Smooth muscle cell (in vitro differentiated cells): ENCODE measurements around the gene OVCH2. TPM values are rescaled to one million over a fixed set of nuclear protein-coding genes. Genes with fewer than 3 reads are reported as not detected.
A peak's percentile ranks its signal among the peaks of the same experiment; 100 is the strongest.

Experiments used
- DNase-seq: peaks from one replicate; lab custom pipeline; 2025; ENCODE audit not compliant: unreplicated experiment; lab: John Stamatoyannopoulos, UW
- H2AFZ ChIP-seq: fragments of 200-600 bp; sonication (generic); 2 replicates; pipeline ENCODE4 v1.6.0; 2016; ENCODE audit warnings: antibody characterized with exemption, low read depth, mild to moderate bottlenecking
- H3F3A ChIP-seq: fragments of 200-600 bp; sonication (generic); 2 replicates; pipeline ENCODE4 v1.6.0; 2017; ENCODE audit warnings: antibody characterized with exemption, low read depth
- H3K27ac ChIP-seq: fragments of 200-600 bp; sonication (generic); 2 replicates; pipeline ENCODE4 v1.5.1; 2016; ENCODE audit warnings: low read depth, mild to moderate bottlenecking
- H3K27me3 ChIP-seq: fragments of 200-600 bp; sonication (generic); 2 replicates; pipeline ENCODE4 v1.6.1; 2016; ENCODE audit warnings: low read depth, mild to moderate bottlenecking
- H3K36me3 ChIP-seq: fragments of 200-600 bp; sonication (generic); 2 replicates; pipeline ENCODE4 v1.5.1; 2016; ENCODE audit warnings: low read depth
- H3K4me1 ChIP-seq: fragments of 200-600 bp; sonication (generic); 2 replicates; pipeline ENCODE4 v1.5.1; 2016; ENCODE audit warnings: low read depth
- H3K4me2 ChIP-seq: fragments of 200-600 bp; sonication (generic); 2 replicates; pipeline ENCODE4 v1.6.0; 2016; ENCODE audit warnings: mild to moderate bottlenecking
- H3K4me3 ChIP-seq: fragments of 200-600 bp; sonication (generic); 2 replicates; pipeline ENCODE4 v1.5.1; 2016; ENCODE audit warnings: mild to moderate bottlenecking
- H3K79me2 ChIP-seq: fragments of 200-600 bp; sonication (generic); 2 replicates; pipeline ENCODE4 v1.6.0; 2016; ENCODE audit warnings: low read depth, mild to moderate bottlenecking
- H3K9ac ChIP-seq: fragments of 200-600 bp; sonication (generic); 2 replicates; pipeline ENCODE4 v1.6.0; 2016; ENCODE audit warnings: low read depth
- H3K9me3 ChIP-seq: fragments of 200-600 bp; sonication (generic); replicated peaks from 2 replicates; pipeline ENCODE4 v1.5.1; 2016; ENCODE audit warnings: low read depth
- H4K20me1 ChIP-seq: fragments of 200-600 bp; sonication (generic); 2 replicates; pipeline ENCODE4 v1.6.0; 2016; ENCODE audit warnings: low read depth
- WGBS: methylation state at CpG from one replicate; pipeline ENCODE4 v1.1.7; 2016; ENCODE audit warnings: low lambda C conversion rate; 5-methylcytosine and 5-hydroxymethylcytosine counted together
- polyA plus RNA-seq: library from polyadenylated mRNA; unstranded; fragments of >200 nt; fragmentation: Nextera tagmentation; extraction: Ambion mirVana; gene quantifications from 2 replicates; pipeline ENCODE4 v1.2.1, GENCODE V29; 2016
- total RNA-seq: library from RNA; depleted of rRNA; stranded (reverse); fragments of >200 nt; gene quantifications from 2 replicates; pipeline ENCODE4 v1.2.3, GENCODE V29; 2014
- TF ChIP-seq, protein P1 (sequence below): fragments of 200-600 bp; sonication (generic); IDR thresholded peaks from 2 replicates; pipeline ENCODE4 v1.5.1; 2017; ENCODE audit warnings: borderline replicate concordance, mild to moderate bottlenecking, antibody characterized with exemption; ENCODE audit not compliant: insufficient read depth, poor library complexity, severe bottlenecking

OVCH2 gene
- total and polyA plus RNA-seq, 2 experiments from 2014 or later, result 0.13 to 0.26 TPM

DNA sequence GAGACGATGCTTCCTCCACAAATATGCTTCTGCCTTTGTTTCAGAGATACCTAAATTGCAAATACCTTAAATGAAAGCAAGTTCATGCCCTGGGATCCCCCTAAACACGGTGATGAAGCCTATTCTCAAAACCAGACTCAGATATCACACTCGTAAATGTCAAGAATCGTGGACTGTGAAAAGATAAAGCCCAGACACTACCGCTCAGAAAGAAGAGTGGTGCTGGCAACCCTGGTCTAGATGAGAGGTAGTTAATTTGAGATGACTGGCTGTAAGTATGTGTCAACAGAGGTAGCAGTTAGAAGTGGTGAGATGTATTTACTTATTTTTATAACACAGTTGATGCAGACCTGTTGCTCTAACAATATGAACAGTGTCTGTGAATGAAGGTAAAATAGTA, 2.5 kb downstream of the OVCH2 start:
- H2AFZ ChIP-seq, result no peak overlapping the region
- no peak for DNase-seq
- 14% methylated on average over 5 of the region's 5 CpGs for WGBS

DNA sequence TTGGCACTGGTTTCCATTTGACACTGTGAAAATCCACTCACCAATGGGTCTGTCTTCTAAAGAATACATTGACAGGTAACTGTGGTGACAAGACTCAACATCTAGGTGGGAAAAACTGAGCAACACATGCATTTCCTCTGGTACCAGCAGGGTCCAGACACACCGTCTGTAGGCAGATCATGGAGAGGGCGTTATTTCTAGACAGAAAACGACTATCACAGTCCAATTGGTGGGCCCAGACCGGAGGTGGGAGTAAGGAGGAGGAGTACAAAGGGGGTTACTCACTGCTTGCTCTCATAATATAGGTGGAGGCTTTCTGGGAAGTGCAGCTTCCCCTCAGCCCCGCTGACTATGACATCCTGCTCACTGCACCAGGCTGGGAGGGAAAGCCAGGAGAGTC, 9.9 kb downstream of the OVCH2 start:
- no peaks in the 10 kb centered on the region for H3K79me2 ChIP-seq
- no peak overlapping the region for H3K27ac ChIP-seq
- no peak for DNase-seq
- no peak overlapping the region for H2AFZ ChIP-seq
- 64% methylated on average over 5 of the region's 5 CpGs for WGBS
- TF ChIP-seq, protein P1, sequence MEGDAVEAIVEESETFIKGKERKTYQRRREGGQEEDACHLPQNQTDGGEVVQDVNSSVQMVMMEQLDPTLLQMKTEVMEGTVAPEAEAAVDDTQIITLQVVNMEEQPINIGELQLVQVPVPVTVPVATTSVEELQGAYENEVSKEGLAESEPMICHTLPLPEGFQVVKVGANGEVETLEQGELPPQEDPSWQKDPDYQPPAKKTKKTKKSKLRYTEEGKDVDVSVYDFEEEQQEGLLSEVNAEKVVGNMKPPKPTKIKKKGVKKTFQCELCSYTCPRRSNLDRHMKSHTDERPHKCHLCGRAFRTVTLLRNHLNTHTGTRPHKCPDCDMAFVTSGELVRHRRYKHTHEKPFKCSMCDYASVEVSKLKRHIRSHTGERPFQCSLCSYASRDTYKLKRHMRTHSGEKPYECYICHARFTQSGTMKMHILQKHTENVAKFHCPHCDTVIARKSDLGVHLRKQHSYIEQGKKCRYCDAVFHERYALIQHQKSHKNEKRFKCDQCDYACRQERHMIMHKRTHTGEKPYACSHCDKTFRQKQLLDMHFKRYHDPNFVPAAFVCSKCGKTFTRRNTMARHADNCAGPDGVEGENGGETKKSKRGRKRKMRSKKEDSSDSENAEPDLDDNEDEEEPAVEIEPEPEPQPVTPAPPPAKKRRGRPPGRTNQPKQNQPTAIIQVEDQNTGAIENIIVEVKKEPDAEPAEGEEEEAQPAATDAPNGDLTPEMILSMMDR, result no peak
- no peak overlapping the region for H3K4me3 ChIP-seq
- H3K9me3 ChIP-seq, result no peaks in the 10 kb centered on the region
- H3K4me2 ChIP-seq, result no peak overlapping the region
- no peaks in the 10 kb centered on the region for H3F3A ChIP-seq
- H4K20me1 ChIP-seq, result no peaks in the 10 kb centered on the region
- no peaks in the 10 kb centered on the region for H3K36me3 ChIP-seq
- peaks cover 7% of the 10 kb centered on the region for H3K27me3 ChIP-seq
- peaks cover 8% of the 10 kb centered on the region for H3K4me1 ChIP-seq
- no peak overlapping the region for H3K9ac ChIP-seq

More for the DNA sequence above, 2.5 kb downstream of the OVCH2 start:
- no peaks in the 10 kb centered on the region for H3F3A ChIP-seq
- no peak overlapping the region for H3K27ac ChIP-seq
- TF ChIP-seq, protein P1, result no peak
- H3K9ac ChIP-seq, result no peak overlapping the region
- no peaks in the 10 kb centered on the region for H3K9me3 ChIP-seq
- H3K4me2 ChIP-seq, result no peak overlapping the region
- no peaks in the 10 kb centered on the region for H3K36me3 ChIP-seq
- no peak overlapping the region for H3K4me3 ChIP-seq
- H3K79me2 ChIP-seq, result no peaks in the 10 kb centered on the region
- H3K4me1 ChIP-seq, result no peaks in the 10 kb centered on the region
- no peaks in the 10 kb centered on the region for H4K20me1 ChIP-seq
- H3K27me3 ChIP-seq, result peaks cover 31% of the 10 kb centered on the region

DNA sequence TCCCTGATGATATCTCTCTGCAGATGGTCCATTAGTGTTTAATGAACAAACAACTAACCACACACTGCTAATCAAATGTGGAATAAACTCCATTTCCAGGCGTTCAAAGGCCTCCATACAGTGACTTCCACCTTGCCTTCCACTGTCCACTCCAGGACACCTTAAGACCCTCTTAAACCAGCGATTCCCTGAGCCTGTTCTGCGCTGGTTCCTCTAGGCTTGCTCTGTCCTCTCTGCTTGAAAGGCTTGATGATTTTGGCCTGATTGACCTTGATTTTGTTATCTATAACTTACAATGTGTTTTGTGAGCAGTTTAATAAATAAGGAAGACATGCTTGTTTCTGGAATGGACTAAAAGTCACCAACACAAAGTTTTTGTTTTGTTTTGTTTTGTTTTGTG, 12.0 kb downstream of the OVCH2 start:
- Histone ChIP-seq H3K27me3 (peaks cover 7% of the 10 kb centered on the region), H3K9ac (no peak overlapping the region), H3K9me3 (no peaks in the 10 kb centered on the region), H4K20me1 (no peaks in the 10 kb centered on the region), H3K4me3 (peak overlapping the region; percentile 24), H2AFZ (no peak overlapping the region), H3F3A (no peaks in the 10 kb centered on the region), H3K79me2 (no peaks in the 10 kb centered on the region), H3K4me1 (peaks cover 8% of the 10 kb centered on the region), H3K36me3 (no peaks in the 10 kb centered on the region), H3K27ac (no peak overlapping the region), H3K4me2 (peak overlapping the region; percentile 66)
- TF ChIP-seq, protein P1, result no peak
- 97% methylated on average over 3 of the region's 3 CpGs for WGBS
- DNase-seq, result no peak

DNA sequence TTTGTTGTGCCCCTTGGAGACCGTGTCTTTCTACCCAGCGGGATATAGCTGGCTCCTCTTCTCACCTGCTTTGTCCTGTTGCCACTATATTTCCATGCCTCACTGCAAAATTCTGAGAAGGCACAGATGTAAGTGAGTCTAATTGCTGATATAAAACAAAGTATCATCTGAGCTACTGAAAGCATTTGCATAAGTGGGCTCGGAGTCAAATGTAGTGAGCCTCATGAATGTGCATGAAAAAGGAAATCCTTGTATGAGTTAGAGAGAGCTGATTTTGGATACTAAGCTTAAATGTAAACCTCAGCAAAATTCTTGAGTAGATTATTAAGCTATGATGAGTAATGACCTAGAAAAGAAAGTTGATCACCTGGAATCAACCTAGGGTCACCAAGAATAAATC, 13.9 kb downstream of the OVCH2 start:
- Histone ChIP-seq H3K27ac (no peak overlapping the region), H3K36me3 (no peaks in the 10 kb centered on the region), H3K9ac (no peak overlapping the region), H3K4me2 (peak overlapping the region; percentile 22), H3K4me3 (no peak overlapping the region), H3K9me3 (no peaks in the 10 kb centered on the region), H3F3A (no peaks in the 10 kb centered on the region), H3K79me2 (no peaks in the 10 kb centered on the region), H3K27me3 (no peaks in the 10 kb centered on the region), H4K20me1 (no peaks in the 10 kb centered on the region), H2AFZ (no peak overlapping the region), H3K4me1 (peaks cover 8% of the 10 kb centered on the region)
- TF ChIP-seq, protein P1, result no peak
- DNase-seq, result no peak
- 88% methylated on average over 3 of the region's 3 CpGs for WGBS
